Measurements from ENCODE around the gene CDH1.

Gene CDH1

DNA sequence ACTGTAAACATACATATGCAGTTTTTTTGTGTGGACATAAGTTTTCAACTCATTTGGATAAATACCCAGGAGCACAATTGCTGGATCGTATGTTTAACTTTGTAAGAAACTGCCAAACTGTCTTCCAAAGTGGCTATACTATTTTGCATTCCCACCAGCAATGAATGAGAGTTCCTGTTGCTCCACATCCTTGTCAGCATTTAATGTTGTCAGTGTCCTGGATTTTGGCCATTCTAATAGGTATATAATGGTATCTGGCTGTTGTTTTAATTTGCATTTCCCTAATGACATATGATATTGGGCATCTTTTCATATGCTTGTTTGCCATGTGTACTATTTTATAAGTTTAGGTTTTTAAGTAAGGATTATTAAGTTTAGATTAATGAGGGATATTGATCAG is 120.4 kb downstream of the CDH1 start:
- no peak for DNase-seq (ENCODE audit: low read depth)

DNA sequence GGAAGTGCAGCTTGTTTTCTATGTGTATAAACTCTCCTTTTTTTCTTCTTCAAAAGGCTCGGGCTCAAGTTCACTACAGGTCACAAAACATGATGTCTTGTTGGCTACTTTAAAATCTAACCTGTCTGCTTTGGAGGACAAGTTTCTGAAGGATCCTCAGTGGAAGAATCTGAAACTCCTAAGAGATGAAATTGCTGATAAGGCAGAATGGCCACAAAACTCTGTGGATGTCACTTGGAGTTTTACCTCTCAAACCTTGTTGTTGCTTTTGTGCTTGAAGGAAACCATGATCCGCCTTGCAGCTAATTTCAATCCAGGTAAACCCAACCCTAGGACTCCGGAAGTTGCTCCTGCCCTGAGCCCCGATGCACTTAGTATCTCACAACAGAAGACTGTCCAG is 122.7 kb downstream of the CDH1 start:
- no peak for DNase-seq (ENCODE audit: low read depth)

DNA sequence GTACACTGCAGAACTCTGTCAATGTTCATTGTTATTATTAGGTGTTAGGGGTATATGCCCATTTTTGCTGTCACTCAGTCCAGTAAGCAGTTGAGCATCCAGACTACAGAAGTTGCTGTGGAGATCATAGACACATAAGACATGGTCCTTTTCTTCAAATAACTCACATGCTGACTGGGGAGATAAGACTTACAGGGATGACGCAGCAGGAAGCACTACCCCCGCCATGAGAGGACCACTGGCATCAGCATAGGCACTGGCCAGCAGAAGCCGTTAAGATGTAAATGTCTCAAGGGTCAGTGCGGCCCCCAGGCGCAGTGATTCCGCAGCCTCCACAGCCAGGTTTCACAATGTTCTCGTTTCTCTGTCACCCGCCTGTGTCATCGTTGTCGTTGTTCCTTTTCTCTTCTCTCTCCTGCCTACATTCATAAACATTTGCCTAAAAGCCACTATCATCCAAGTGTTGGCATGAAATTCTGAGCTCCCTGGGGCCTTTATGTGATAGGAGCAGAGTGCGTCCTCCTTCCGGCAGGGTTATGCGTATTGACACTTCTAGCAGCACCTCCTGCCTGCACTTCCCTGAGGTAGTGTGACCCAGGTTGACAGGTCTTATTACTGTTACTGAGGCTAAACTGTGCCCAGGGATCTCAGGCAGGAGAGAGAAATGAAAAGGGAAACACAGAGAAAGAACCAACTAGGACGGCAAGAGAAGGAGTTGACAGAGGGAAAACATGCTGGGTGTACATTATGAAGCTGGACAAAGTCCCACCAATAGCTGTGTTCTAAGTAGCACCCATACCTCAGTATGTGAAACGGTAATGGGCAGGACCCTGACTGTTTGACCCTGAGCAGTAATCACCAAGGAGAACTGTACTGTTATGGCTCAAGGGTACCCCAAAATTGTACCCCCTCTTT is 124.1 kb downstream of the CDH1 start:
- DNase-seq (ENCODE audit: low read depth) = no peak

DNA sequence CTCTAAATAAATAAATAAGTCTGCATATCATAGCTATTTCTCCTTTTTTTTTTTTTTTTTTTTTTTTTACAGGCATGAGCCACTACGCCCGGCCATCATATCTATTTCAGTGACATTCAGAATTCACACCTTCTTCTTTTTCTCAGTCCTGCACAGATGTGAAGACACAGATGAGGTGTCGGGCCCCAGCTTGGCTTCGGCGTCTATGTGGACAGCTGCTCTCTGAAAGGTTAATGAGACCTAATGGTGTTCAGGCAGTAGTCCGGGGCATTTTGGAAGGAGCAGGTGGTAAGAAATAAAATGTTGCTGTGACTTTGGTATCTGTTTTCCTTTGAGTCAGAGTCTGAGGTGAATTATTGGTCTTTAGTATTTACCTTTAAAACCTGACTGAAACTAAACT is 129.8 kb downstream of the CDH1 start:
- DNase-seq (ENCODE audit: low read depth) = no peak

DNA sequence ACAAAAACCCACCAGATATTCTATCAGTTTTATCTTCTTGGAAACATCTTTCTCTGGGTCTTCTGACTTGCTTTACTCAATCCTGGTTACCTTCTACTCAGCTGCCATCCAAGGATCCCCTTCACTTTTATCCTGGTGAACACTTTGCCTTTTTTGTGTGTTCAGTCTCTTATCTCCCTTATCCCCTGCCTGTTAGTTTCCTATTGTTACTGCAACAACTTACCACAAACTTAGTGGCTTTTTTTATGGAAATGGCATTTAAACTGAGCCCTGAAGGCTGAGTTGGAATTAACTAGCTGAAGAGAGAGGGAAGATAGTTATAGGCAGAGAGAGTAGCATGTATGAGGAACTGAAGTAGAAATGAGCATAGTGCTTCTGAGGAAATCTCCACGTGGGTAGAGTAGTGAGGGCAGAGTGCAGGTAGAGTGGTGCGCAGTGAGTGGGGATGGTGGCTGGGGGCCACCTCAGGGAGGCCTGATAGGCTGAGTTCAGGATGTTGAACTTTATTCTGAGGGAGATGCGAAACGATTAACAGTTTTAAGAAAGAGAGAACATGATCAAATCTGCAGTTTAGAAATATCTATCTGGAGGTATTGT is 132.5 kb downstream of the CDH1 start:
- DNase-seq (ENCODE audit: low read depth) = no peak

DNA sequence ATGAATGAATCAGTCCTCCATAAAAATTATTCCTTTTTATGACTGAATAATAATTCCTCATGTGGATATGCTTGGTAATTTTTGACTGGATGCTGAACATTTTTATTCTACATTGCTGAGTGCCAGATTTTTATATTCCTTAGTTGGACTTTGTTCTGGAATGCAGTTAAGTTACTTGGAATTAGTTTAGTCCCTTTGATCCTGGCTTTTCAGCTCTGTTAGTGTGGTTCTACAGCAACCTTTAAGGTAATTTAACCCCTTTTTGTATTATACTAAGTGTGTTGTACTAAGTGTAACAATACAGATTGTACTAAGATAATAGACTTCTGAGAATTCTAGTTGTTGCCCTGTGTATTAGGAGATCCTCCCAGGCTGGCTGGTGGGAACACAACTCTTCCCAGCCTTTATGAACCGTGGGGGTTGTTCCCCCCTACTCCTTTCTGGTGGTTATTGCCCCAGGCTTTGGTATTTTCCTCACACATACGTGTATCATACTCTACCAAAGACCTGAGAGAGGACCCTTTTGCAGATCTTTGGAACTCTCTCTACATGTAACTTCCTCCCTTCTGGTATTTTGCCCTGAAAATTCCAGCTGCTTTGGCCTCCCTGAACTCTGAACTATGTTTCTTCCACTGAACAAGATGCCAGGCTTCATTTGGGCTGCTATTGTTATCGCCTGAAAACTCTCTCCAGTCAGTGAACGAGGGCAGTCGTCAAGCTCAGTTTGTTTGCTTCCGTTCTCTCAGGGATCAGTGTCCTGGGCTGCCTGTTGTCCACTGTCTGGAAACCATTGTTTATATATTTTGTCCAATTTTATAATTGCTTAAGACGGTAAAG is 136.8 kb downstream of the CDH1 start:
- no peak for DNase-seq (ENCODE audit: low read depth)

DNA sequence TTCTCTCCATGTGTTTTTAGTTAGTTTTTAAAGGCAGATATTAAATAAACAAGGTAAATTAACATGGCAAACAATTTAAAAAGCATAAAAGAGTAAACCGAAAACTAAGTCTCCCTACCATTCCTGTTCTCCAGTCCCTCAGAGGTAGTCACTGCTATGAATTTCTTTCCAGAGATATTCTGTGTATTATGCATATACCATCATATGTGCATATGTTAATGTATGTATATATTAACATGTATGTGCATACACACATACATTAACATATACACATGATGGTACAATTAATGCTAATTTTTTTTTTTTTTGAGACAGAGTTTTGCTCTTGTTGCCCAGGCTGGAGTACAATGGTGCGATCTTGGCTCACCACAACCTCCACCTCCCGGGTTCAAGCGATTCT is 138.8 kb downstream of the CDH1 start:
- no peak for DNase-seq (ENCODE audit: low read depth)

DNA sequence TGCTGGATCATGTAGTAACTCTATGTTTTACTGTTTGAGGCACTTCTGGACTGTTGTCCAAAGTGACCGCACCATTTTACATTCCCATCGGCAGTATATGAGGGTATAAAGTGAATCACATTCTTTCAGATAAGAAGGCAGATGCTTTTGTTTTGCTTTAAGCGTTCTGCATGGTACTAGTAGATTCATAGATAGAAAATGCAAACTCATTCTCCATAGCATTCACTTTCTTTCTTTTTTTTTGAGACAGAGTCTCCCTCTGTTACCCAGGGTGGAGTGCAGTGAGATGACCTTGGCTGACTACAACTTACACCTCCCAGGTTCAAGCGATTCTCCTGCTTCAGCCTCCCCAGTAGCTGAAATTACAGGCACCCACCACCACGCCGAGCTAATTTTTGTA is 146.6 kb downstream of the CDH1 start:
- no peak for DNase-seq (ENCODE audit: low read depth)

DNA sequence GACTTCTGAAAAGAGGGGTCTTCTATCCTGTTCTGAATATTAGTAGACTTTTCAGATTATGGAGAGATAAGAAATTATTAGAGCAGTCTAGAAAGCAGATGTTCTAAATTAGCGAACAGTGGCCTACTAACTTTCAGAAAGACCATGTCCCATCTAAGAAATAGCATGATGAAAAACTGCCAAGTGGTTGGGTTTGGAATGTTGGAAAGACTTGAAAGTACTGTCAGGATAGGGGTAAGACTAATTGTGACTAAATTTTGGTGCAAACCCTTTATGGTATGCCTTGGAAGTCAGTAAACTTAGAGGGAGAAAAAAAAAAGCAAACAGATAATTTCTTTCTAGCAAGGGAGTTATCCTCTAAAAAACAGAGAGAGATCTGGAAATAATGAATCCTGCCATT is 147.3 kb downstream of the CDH1 start:
- DNase-seq (ENCODE audit: low read depth) = no peak

All from stimulated activated CD8-positive, alpha-beta memory T cell treated with anti-CD3 and anti-CD28 coated beads, Interleukin-12 subunit alpha, Interleukin-12 subunit beta, amount 100 ng/mL, for 1 hour (primary cell).